HG03558 (cell line): ENCODE measurements around the gene CX3CR1.
"Not testable (repeated sequence)": the region's sequence is repeated elsewhere in the genome, so short reads cannot be mapped to it uniquely, and the experiment has no call there.

Experiments used
- ATAC-seq: cut with Tn5 transposase; IDR thresholded peaks from one replicate; pipeline ENCODE4 v1.9.1; 2021; ENCODE audit warnings: moderate number of reproducible peaks; ENCODE audit not compliant: unreplicated experiment; ENCODE audit errors: extremely low read depth

Gene CX3CR1, protein sequence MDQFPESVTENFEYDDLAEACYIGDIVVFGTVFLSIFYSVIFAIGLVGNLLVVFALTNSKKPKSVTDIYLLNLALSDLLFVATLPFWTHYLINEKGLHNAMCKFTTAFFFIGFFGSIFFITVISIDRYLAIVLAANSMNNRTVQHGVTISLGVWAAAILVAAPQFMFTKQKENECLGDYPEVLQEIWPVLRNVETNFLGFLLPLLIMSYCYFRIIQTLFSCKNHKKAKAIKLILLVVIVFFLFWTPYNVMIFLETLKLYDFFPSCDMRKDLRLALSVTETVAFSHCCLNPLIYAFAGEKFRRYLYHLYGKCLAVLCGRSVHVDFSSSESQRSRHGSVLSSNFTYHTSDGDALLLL

DNA sequence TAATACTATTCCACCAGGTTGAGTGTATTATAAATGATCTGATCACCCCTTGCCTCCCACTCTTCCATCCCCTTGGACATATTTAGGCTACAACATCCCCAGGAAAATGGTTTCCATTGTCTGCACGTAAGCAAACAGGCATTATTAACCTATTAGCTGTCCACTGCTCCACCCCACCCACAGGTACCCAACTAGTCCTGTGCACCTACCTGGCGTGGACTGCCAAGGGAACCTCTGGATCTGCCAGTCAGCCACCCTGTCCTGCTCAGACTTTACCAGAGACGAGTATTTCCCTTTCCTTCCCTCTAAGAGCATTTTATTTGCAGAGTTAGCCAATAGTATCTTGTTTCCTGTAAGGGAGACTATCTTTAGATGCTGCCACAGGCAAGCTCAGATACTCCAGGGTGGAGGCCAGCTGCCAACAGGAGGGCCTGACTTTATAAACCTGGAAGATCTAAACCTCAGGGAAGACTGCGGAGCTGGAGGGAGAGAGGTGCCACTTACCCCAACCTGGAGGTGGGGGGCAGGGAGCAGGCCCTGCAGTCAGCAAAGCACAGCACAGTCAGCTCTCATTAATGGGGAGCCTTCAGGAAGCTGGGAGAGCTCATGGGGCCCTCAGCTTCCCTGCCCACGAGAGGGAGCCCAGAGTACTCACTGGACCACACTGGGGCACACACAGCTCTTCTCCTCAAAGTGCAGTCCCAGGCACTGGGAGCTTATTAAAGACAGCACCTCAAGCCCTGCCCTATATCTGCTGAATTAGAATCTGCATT, at the start of gene CX3CR1:
CX3CR1 (minus strand) TSS at position 292 of the 773 bp plus-strand sequence. CDS start 13,527 bp downstream, outside the sequence.
- no peak for ATAC-seq

DNA sequence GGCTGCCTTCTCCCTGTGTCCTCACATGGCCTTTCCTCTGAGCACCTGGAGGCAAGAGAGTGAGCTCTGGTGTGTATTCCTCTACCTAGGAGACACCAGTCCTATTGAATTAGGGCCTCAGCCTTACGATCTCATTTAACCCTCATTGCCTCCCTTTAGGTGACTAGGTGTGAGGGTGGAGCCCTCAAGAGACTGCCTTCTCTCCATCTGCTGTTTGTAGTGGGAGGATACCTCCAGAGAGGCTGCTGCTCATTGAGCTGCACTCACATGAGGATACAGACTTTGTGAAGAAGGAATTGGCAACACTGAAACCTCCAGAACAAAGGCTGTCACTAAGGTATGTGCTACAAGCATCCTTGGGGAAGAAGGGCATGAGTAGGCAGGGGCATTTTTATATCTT, 49.7 kb upstream of the CX3CR1 start, which contains the start of gene CCR8:
CCR8 (plus strand) TSS at position 217 of the 400 bp plus-strand sequence. CDS start 2,623 bp downstream, outside the sequence.
- ATAC-seq, result no peak

DNA sequence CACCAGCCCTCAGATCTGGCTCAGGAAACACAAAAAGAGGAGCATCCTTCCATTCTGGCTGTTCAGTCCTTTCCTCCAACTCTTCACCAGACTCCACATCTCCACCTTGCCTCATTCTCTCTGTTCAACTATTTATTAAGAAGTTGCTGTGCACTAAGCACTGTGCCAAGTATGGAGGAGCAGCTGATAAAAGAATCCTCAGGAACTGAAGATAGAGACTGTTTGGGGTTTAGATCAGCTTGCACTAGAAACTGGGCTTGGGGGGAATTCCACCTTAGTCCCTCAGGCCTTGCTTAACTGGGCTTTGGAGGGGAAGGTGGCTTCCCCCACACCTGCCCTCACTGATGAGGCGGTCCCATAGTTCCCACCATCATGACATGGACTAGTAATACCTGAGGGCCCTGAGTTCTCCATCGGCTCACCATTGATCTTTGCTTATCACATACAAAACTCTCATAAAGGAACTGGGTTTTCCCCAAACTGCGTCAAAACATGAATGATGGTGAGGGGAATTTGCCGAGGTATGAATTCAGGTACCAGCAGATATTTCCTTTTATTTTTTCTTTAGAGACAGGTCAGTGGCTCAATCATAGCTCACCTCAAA, 48.0 kb upstream of the CX3CR1 start:
- ATAC-seq, result no peak

DNA sequence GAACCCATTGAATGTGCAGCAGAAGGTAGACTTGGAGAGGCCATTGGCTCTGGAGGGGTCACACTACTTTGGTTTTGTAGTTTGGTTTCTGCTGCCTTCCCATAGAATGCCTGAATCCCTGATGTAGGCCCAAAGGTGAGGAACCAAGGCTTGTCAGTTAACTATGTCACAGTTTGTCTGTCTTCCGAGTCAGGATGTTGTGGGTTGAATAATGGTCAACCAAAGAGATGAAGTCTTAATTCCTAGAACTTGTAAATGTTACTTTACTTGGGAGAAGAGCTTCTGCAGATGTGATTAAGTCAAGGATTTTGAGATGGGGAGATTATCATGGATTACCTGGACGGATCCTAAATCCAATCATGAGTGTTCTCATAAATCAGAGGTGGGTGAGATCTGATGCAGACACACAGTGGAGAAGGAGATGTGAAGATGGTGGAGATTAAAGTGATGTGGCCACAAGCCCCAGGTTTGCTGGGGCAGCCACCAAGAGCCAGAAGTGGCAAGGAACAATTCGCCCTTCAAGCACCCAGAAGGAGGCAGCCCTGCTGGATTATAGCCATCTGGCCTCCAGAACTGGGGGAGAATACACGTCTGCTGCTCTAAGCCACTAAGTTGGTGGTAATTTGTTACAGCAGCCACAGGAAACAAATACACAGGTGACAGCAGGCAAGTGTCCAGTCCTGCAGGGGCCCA, 47.4 kb upstream of the CX3CR1 start:
- ATAC-seq, result no peak

DNA sequence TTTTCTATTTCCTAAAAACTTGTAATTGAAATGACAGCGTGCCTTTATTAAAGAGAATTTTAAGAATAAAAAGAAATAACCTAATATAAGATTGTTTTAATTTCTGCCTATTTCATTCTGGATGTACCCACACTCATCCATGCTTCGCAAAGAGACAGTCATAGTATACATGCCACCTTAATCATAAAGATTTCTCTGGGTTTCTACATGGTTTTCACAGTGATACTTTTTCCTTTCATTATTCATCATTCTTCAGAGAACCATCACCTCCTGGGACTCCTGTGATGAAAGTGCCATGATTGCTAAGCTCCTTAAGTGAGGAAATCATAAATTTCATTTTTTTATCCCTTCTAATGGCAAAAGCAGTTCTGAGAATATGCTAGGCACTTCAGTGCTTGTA, 45.4 kb upstream of the CX3CR1 start:
- no peak for ATAC-seq

DNA sequence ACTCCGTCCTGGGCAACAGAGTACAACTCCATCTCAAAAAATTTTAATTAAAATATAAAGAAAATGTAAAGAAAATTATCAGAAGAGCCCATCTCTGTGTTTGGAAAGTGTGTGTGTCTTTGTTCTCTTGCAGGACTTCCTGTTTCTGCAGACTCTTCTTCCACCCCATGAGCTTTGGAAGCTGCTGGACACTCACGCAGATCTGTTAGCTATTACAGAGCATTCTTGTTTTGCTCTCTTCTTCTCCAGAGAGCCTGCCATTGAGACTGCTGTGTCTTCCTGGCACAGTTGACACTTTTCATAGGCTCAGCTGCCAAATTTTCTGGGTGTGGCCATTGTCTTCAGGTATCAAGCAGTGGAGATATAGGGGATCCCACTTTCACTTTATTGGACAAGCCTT, 43.7 kb upstream of the CX3CR1 start:
- ATAC-seq, result no peak

DNA sequence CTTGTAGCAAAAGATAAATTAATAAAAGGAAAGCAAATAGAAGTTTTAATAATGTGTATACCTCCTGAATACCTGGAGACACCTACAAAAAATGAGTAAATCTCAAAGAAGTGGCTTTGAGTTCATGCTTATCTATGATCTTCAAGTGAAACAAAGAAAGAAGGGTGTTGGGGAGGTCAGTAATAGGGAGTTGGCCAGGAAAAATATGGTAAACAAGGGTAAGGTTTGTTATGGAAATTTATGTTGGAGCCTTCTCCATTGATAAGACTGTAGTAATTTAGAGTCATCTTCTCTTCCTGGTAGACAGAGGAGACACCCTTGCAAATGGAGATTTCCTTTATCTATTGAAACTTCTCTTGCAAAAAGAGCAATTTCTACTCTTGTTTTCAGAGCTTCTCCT, 43.1 kb upstream of the CX3CR1 start:
- no peak for ATAC-seq

DNA sequence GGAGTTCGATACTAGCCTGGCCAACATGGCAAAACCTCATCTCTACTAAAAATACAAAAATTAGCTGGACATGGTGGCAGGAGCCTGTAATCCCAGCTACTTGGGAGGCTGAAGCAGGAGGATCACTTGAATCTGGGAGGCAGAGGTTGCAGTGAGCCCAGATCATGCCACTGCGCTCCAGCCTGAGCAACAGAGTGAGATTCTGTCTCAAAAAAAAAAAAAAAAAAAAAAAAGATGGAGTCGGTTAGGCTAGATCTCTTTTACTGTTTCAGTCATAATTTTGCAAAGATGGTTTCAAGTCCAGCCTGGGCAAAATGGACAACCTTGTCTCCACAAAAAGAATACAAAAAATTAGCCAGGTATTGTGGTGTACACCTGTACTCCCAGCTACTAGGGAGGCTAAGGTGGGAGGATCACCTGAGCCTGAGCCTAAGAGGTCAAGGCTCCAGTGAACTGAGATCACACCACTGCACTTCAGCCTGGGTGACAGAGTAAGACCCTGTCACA, 42.4 kb upstream of the CX3CR1 start:
- not testable (repeated sequence) for ATAC-seq

DNA sequence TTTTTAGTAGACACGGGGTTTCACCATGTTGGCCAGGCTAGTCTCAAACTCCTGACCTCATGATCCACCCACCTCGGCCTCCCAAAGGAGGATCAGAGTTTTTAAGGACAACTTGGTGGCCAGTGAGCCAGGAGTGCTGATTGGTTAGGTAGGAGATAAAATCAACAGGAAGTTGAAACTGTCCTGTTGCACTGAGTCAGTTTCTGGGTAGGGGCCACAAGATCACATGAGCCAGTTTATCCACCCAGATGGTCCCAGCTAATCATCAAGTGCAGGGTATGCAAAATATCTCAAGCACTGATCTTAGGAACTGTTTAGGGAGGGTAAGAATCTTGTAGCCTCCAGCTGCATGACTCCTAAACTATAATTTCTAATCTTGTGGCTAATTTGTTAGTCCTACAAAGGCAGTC, 41.7 kb upstream of the CX3CR1 start:
- ATAC-seq, result not testable (repeated sequence)

DNA sequence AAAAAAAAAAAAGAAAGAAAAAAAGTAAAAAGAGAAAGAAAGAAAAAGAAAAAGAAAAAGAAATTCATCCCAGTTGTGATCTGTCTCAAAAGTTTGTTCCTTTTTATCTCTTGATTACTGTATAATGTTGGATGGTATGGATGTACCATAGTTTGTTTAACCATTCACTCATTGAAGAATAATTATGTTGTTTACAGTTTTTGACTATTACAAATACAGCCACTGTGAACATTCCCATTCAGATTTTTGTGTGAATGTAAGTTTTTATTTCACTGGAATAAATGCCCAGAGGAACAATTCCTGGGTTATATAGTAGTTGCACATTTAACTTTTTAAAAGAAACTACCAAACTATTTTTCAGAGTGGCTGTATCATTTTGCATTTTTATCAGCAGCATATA, 39.4 kb upstream of the CX3CR1 start:
- ATAC-seq, result no peak

DNA sequence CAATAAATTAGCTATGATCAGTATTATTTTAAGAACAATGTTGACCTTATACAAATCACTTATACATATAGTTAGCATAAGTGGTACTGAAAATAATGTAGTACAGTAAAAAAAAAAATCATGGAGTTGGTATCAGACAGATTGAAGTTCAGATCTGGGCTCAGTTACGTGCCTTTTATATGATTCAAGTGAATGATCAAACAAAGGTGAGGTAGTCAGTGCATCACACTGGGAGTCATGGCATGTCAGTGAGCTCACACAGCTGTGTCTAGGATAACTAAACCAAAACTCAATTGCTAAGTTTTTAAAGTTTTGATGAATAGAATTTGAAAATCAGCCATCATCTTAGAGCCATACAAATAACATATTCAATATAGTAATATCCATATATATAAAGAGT, 38.5 kb upstream of the CX3CR1 start:
- no peak for ATAC-seq

DNA sequence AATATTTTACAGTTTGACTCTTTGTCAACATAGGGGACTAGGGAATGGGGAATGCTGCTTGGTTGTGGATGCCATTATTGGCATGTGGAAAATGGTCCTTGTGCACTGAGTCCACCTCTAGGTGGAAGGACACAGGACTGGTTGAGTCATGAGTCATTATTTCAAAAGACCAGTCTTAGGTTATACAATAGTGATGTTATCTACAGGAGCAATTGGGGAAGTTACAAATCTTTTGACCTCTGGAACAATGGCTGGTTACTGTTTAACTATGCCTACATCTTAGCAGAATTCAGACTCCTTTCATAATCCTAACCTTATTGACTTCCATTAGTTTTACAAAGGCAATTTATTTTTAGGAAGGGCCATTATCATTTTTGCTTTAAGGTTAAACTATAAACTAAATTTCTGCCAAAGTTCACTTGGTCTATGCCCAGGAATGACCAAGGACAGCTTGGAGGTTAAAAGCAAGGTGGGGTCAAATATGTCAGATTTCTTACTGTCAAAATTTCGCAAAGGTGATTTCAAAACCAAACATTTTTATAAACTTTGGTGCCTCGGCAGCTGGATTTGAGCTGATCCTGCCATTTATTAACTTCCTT, 37.8 kb upstream of the CX3CR1 start:
- no peak for ATAC-seq

DNA sequence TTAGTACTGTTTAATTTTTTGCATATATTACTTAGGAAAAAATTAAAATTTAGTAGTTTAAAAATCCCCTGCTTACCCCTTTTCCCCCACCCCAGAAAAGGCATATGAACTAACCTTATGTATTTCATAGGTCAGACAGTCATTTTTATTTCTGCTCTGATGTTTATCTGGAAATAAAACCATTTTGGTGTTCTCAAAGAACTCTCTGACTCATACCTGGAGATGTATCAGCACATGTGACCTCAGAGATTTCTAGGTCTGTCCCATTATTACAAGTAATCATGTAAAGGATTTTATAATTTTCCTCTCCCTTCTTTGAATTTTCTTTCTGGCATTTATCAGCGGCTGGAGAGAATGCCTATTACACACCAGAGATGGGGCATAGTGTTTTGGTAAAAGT, 35.6 kb upstream of the CX3CR1 start:
- no peak for ATAC-seq

DNA sequence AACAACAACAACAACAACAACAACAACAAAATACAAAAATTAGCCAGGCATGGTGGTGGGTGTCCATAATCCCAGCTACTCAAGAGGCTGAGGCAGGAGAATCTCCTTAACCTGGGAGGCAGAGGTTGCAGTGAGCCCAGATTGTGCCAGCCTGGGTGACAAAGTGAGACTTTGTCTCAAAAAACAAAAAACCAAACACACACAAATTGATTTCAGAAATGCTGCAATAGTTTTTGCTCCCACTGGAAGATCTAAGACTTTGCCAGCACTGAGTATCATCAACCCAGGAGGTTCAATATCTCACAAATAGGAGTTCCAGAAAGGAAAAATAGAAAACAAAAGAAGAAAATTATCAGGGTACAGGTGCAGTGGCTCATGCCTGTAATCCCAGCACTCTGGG, 33.5 kb upstream of the CX3CR1 start:
- ATAC-seq, result no peak

DNA sequence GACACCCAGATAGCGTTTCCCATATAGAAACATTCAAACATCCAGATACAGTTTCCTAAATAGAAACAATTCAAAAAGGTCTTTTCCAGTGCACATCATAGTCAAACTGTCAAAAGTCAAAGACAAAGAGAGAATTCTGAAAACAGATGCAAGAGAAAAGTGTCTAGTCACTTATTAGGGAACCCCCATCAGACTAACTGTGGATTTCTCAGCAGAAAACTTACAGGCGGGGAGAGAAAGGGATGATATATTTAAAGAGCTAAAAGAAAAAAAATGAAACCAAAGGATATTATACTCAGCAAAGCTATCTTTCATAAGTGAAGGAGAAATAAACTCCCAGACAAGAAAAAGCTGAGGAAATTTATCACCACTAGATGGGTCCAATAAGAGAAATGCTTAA, 22.3 kb upstream of the CX3CR1 start:
- ATAC-seq, result no peak

DNA sequence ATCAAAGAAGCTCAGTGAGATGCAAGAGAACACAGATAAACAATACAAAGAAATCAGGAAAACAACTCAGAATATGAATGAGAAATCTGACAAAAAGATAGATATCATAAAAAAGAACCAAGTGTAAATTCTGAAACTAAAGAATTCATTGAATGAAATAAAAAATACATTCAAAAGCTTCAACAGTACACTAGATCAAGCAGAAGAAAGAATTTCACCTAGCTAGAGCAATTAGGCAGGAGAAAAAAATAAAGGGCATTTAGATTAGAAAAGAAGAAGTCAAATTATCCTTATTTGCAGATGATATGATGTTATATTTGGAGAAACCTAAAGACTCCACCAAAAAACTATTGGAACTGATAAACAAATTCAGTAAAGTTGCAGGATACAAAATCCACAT, 19.4 kb upstream of the CX3CR1 start:
- no peak for ATAC-seq

DNA sequence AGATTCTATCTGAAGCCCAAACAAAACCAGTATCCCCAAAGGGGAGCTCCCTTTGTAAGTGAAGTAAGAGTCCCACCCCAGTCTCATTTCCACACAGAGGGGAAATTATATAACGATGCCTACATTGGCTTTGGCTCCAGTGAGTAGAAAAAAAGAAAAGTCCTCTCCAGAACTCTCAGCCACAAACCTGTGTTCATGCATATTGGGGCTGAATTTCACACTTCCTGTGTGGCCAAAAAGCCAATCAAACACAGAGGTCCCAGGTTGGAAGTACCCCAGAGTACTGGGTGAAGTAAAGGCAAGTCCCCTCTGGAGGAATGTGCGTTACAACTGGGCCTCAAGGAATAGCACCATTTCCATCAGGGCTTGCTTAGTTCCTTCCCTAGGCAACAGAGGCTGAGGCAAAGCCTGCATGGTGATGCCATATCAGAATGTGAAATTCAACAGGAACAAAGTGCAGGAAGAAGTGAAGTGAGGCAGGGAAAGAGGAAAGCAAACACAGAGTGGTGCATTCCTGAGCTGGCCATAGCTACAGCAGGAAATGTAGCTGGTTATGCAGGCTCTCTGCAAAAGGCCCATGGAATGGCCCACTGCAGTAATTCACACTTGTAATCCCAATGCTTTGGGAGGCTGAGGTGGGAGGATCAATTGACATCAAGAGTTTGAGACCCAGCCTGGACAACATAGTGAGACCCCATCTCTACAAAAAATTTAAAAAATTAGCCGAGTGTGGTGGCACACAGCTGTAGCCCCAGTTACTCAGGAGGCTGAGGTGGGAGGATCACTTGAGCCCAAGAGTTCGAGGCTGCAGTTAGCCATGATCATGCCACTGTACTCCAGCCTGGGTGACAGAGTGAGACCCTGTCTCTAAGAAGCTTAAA, 16.6 kb upstream of the CX3CR1 start:
- no peak for ATAC-seq

DNA sequence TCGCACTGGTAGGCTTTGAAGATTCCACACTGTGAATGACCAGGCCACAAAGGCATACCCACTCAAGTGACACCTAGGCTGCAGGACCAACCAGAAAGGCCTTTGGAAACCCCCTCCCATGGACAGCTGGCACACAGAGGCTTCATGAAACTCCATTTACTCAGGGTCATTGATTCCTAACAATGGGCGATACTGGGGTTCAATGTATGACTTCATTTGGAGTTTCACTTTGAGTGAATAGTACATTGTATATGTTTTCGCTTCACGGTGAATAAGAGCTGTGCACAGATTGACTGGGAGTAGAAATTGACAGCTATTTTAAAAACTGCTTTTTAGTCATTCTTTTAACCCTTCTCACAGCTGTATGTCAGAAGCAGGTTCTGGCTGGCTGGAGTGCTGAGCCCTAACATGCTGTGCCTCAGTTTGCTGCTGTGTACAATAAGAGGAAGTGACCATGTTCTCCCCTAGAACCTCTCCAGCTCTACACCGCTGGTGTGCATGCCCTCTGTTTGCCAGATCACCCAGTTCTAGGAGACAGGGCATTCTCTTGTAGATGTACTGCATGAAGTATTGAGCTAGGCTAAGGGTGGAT, 15.4 kb upstream of the CX3CR1 start:
- ATAC-seq, result peak; percentile 73
